DND-41 (cell line): Measurements from ENCODE around the gene PPP1R37.

Experiments
- ATAC-seq: fragments of 200-7000 bp; cut with Tn5 transposase; 3 replicates; pipeline ENCODE4 v1.9.1; 2021; ENCODE audit warnings: low read depth; ENCODE audit not compliant: insufficient read depth
- DNase-seq: peaks from one replicate; pipeline ENCODE4 v3.0.0-alpha.2; 2020
- H2AFZ ChIP-seq: 2 replicates; pipeline ENCODE4 v1.6.0; 2012; ENCODE audit warnings: low read depth, low read length
- H3K27ac ChIP-seq: 2 replicates; pipeline ENCODE4 v1.5.1; 2012; ENCODE audit warnings: low read length, inconsistent platforms
- H3K27me3 ChIP-seq: fragments of 200-600 bp; sonication (generic); 2 replicates; pipeline ENCODE4 v1.6.0; 2012; ENCODE audit warnings: low read length, mild to moderate bottlenecking, inconsistent platforms; ENCODE audit not compliant: insufficient read depth, poor library complexity
- H3K36me3 ChIP-seq: 2 replicates; pipeline ENCODE4 v1.5.1; 2012; ENCODE audit warnings: low read length, inconsistent platforms; ENCODE audit not compliant: insufficient read depth
- H3K4me1 ChIP-seq: 2 replicates; pipeline ENCODE4 v1.5.1; 2012; ENCODE audit warnings: mild to moderate bottlenecking, low read length; ENCODE audit not compliant: insufficient read depth
- H3K4me2 ChIP-seq: 2 replicates; pipeline ENCODE4 v1.6.0; 2012; ENCODE audit warnings: mild to moderate bottlenecking, moderate library complexity, low read length, inconsistent platforms; ENCODE audit not compliant: insufficient read depth
- H3K4me3 ChIP-seq, 2 experiments: fragments of 200-600 bp in 1 of 2; shearing (Covaris generic) in 1 of 2; 2 replicates each; pipeline ENCODE4 v1.5.1; 2012 to 2016; ENCODE audit warnings: inconsistent platforms in 2 of 2, low read length in 2 of 2, mild to moderate bottlenecking in 2 of 2, low read depth in 1 of 2, moderate library complexity in 1 of 2
- H3K79me2 ChIP-seq: 2 replicates; pipeline ENCODE4 v1.6.0; 2012; ENCODE audit warnings: low read length, inconsistent platforms; ENCODE audit not compliant: insufficient read depth
- H3K9ac ChIP-seq: 2 replicates; pipeline ENCODE4 v1.6.0; 2012; ENCODE audit warnings: low read depth, mild to moderate bottlenecking, inconsistent platforms, low read length, moderate library complexity
- H3K9me3 ChIP-seq: 2 replicates; pipeline ENCODE4 v1.5.1; 2012; ENCODE audit warnings: low read length, moderate library complexity, mild to moderate bottlenecking, inconsistent platforms; ENCODE audit not compliant: insufficient read depth, severe bottlenecking
- H4K20me1 ChIP-seq: 2 replicates; pipeline ENCODE4 v1.6.0; 2012; ENCODE audit warnings: low read length; ENCODE audit not compliant: insufficient read depth
- EZH2 ChIP-seq: IDR thresholded peaks from 3 replicates; pipeline ENCODE4 v1.6.1; 2012; ENCODE audit warnings: borderline replicate concordance, low read depth, mild to moderate bottlenecking, moderate library complexity, low read length, inconsistent platforms; ENCODE audit not compliant: severe bottlenecking
- TF ChIP-seq, protein P1 (sequence below): IDR thresholded peaks from 2 replicates; pipeline ENCODE4 v1.5.1; 2012; ENCODE audit warnings: borderline replicate concordance, low read length, moderate library complexity, mild to moderate bottlenecking; ENCODE audit not compliant: poor library complexity, severe bottlenecking; ENCODE audit errors: extremely low read depth

PPP1R37 gene

DNA sequence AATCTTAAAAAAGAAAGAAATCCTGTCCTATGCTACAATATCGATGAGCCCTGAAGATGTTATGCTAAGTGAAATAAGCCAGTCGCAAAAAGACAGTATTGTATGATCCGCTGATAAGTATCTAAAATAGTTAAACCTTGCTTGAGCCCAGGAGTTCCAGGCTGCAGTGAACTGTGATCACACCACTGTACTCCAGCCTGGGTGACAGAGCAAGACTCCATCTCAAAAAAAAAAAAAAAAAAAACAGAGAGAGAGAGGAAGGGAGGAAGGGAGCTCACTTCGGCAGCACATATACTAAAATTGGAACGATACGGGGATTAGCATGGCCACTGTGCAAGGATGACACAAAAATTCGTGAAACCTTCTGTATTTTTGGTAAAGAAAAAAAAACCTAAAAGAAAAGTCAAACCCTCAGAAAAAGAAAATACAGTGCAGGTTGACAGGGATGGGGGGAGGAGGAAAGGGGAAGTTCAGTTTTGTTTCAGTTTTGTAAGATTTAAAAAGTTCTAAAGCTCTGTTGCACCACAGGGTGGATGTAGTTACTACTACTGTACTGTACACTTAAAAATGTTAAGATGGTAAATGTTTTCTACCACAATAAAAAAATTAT lies 45.7 kb upstream of the PPP1R37 start:
- Histone ChIP-seq H4K20me1 (peaks cover 78% of the 10 kb centered on the region), H3K79me2 (peaks cover 93% of the 10 kb centered on the region), H2AFZ (no peak overlapping the region), H3K36me3 (peaks cover 69% of the 10 kb centered on the region), H3K4me3 (no peak overlapping the region), H3K27me3 (no peaks in the 10 kb centered on the region), H3K4me1 (peaks cover 3% of the 10 kb centered on the region; the same call in 1 of the 2 replicates), H3K4me2 (no peak overlapping the region), H3K27ac (no peak overlapping the region), H3K9ac (no peak overlapping the region), H3K9me3 (no peaks in the 10 kb centered on the region)
- TF ChIP-seq, protein P1, sequence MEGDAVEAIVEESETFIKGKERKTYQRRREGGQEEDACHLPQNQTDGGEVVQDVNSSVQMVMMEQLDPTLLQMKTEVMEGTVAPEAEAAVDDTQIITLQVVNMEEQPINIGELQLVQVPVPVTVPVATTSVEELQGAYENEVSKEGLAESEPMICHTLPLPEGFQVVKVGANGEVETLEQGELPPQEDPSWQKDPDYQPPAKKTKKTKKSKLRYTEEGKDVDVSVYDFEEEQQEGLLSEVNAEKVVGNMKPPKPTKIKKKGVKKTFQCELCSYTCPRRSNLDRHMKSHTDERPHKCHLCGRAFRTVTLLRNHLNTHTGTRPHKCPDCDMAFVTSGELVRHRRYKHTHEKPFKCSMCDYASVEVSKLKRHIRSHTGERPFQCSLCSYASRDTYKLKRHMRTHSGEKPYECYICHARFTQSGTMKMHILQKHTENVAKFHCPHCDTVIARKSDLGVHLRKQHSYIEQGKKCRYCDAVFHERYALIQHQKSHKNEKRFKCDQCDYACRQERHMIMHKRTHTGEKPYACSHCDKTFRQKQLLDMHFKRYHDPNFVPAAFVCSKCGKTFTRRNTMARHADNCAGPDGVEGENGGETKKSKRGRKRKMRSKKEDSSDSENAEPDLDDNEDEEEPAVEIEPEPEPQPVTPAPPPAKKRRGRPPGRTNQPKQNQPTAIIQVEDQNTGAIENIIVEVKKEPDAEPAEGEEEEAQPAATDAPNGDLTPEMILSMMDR: no peak
- TF ChIP-seq EZH2: no peak
- DNase-seq: no peak
- ATAC-seq: no peak

DNA sequence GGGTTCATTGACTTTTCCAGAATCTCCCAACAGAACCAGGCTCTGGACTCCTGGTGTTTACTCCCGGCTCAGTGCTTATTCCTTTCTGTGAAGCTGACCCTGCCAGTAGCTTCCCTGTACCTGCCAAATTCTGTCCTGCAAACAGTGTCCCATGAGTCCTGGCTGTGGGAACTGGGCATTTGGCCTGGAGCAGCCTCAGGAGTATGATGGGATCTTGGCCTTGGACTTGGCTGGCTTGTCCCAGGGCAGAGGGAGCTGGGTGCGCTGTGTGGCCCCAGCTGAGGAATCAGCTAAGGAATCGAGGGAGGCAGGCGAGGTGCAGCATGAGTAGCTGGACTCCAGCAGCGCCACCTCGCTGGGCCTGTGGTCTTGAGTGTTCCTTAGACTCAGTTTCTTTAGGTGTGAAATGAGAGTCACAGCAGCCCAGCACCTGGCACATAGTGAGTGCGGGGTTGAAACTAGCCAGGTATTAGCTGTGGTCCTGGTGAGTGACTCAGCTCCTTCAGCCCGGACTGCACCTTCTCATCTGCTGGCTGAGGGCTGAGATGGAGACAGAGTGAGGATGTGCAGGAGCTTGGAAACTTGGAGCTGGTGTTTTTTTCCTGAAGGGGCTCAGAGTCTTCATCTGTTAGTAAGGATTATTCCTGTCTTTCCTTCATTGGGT lies 43.8 kb upstream of the PPP1R37 start:
- peaks cover 86% of the 10 kb centered on the region for H3K79me2 ChIP-seq
- no peak for TF ChIP-seq EZH2
- TF ChIP-seq, protein P1: no peak
- no peak overlapping the region for H3K9ac ChIP-seq
- no peak overlapping the region for H3K4me2 ChIP-seq
- H3K9me3 ChIP-seq: no peaks in the 10 kb centered on the region
- DNase-seq (no peak), ATAC-seq (no peak)
- no peak overlapping the region for H2AFZ ChIP-seq
- H3K4me1 ChIP-seq: no peaks in the 10 kb centered on the region
- no peak overlapping the region for H3K4me3 ChIP-seq
- H3K27me3 ChIP-seq: no peaks in the 10 kb centered on the region
- no peak overlapping the region for H3K27ac ChIP-seq
- peaks cover 67% of the 10 kb centered on the region for H3K36me3 ChIP-seq
- H4K20me1 ChIP-seq: peaks cover 79% of the 10 kb centered on the region

DNA sequence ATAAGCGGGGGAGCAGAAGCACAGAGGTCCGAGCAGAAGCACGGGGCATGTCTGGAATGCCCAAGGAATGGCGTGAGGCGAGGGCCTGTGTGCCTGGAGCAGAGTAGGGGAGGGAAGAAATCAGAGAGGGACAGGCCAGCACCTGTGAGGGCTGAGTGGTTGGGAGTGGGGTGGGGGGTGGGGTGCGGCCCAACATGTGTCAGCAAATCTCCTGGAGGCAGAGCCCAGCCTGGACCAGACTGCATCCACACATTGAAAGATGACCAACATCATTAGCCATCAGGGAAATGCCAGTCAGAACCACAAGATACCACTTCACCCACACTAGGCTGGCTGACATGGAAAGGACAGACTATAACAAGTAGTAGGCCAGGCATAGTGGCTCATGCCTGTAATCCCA lies 42.9 kb upstream of the PPP1R37 start:
- Histone ChIP-seq H4K20me1 (peaks cover 78% of the 10 kb centered on the region), H3K79me2 (peaks cover 84% of the 10 kb centered on the region), H3K4me3 (no peak overlapping the region), H3K4me1 (no peaks in the 10 kb centered on the region), H3K27ac (no peak overlapping the region), H3K4me2 (no peak overlapping the region), H3K36me3 (peaks cover 67% of the 10 kb centered on the region), H3K9ac (no peak overlapping the region), H2AFZ (no peak overlapping the region), H3K27me3 (no peaks in the 10 kb centered on the region), H3K9me3 (no peaks in the 10 kb centered on the region)
- no peak for TF ChIP-seq EZH2
- TF ChIP-seq, protein P1: no peak
- ATAC-seq (no peak), DNase-seq (no peak)
